ENCODE data around the gene KRTAP19-1.

- TF ChIP-seq POLR2A (IDR thresholded peaks at IDR 0.05) (no peak), CTCF (IDR thresholded peaks at IDR 0.05) (no peak)
Measured at GRCh38 chr21:30439975-30440374, 40.2 kb downstream of the KRTAP19-1 start, which contains the start of gene KRTAP15-1.
